ENCODE data around the gene VWA8. TPM values are rescaled to one million over a fixed set of nuclear protein-coding genes. Genes with fewer than 3 reads are reported as not detected.

The VWA8 gene
- total and polyA plus RNA-seq, 2 of the 13 experiments (the other 11 are each of a cell fraction or from before 2014, with no cell fraction given) = 9.1 to 17.3 TPM

GRCh38 chr13:42002066-42002465 is 41.2 kb upstream of the VWA8 start:
- no peaks in the 10 kb centered on the region for H3K79me2 ChIP-seq (ENCODE audit: insufficient read depth, low read length)
- TF ChIP-seq GATAD1 (CRISPR knock-in tag; IDR thresholded peaks at IDR 0.05) (no peak), ZFP37 (CRISPR knock-in tag; IDR thresholded peaks at IDR 0.05; ENCODE audit: borderline replicate concordance) (no peak), ZBTB7A (CRISPR knock-in tag; IDR thresholded peaks at IDR 0.05) (no peak), BCL6 (CRISPR knock-in tag; IDR thresholded peaks at IDR 0.05) (no peak), HNF1B (CRISPR knock-in tag; IDR thresholded peaks at IDR 0.05) (no peak), ZNF503 (CRISPR knock-in tag; IDR thresholded peaks at IDR 0.05) (no peak), FIP1L1 (IDR thresholded peaks at IDR 0.05; ENCODE audit: borderline replicate concordance, insufficient read depth, low read depth, low read length) (no peak), KMT2A (CRISPR knock-in tag; IDR thresholded peaks at IDR 0.05) (no peak), ZNF564 (CRISPR knock-in tag; IDR thresholded peaks at IDR 0.05) (no peak), ZNF296 (CRISPR knock-in tag; conservative IDR thresholded peaks at IDR 0.05) (no peak), NCOA2 (CRISPR knock-in tag; IDR thresholded peaks at IDR 0.05) (no peak), SATB2 (CRISPR knock-in tag; IDR thresholded peaks at IDR 0.05) (no peak), ZNF44 (CRISPR knock-in tag; IDR thresholded peaks at IDR 0.05) (no peak), ZZZ3 (CRISPR knock-in tag; IDR thresholded peaks at IDR 0.05; ENCODE audit: borderline replicate concordance) (no peak), ZNF550 (CRISPR knock-in tag; IDR thresholded peaks at IDR 0.05; ENCODE audit: borderline replicate concordance) (no peak), REL (CRISPR knock-in tag; conservative IDR thresholded peaks at IDR 0.05) (no peak)
- no peak overlapping the region for H2AFZ ChIP-seq (ENCODE audit: low read length)
- no TSS peak for BruUV-seq (replicated peaks)
- no peak overlapping the region for H3K4me3 ChIP-seq (replicated peaks in 1 of 3; ENCODE audit: insufficient read depth in 1 of 3, low read depth in 2 of 3, low read length in 3 of 3)
- no peak overlapping the region for H3K4me2 ChIP-seq (ENCODE audit: low read depth, low read length)
- no peak for ATAC-seq
- ChIA-PET CTCF (ENCODE audit: low intra/inter-chr PET ratio, low total read pairs) (no interaction called here), POLR2A (no interaction called here)
- no peaks in the 10 kb centered on the region for H3K36me3 ChIP-seq (replicated peaks in 1 of 2; ENCODE audit: control insufficient read depth in 1 of 2, insufficient read depth in 2 of 2, low read length in 2 of 2)
- in situ Hi-C loops (cut with HindIII; ENCODE audit: extremely low pct_ligation_motif_present, low pct_unique_long_range_greater_than_20kb) = no loop called here
- H3K27me3 ChIP-seq (ENCODE audit: control insufficient read depth in 1 of 2, insufficient read depth in 2 of 2, low read length in 2 of 2) = no peaks in the 10 kb centered on the region; a peak in 1 of 5 replicates
- H3K4me1 ChIP-seq (ENCODE audit: insufficient read depth, low read length) = no peaks in the 10 kb centered on the region
- WGBS (ENCODE audit: low lambda C conversion rate) = 27% methylated on average over 2 of the region's 2 CpGs
- no peak for DNase-seq (ENCODE audit: low spot score)
- no peak overlapping the region for H3K9ac ChIP-seq (ENCODE audit: insufficient read depth, low read depth, low read length)
- intact Hi-C loops (cut with micrococcal nuclease; ENCODE audit: unreplicated experiment) = no loop called here
- FAIRE-seq = no peak
- H4K20me1 ChIP-seq (ENCODE audit: insufficient read depth, low read length) = no peaks in the 10 kb centered on the region
- no peak overlapping the region for H3K27ac ChIP-seq (ENCODE audit: extremely low read length, insufficient read depth, low read length)
- no peaks in the 10 kb centered on the region for H3K9me3 ChIP-seq (ENCODE audit: low read length)
